IPS-20b (cell line): ENCODE results near the gene FBXO42.
"Not testable (repeated sequence)": the region's sequence is repeated elsewhere in the genome, so short reads cannot be mapped to it uniquely, and the experiment has no call there.

Source experiments
- H3K27ac ChIP-seq: one replicate; pipeline ENCODE4 v1.5.1; 2013; ENCODE audit warnings: low read length
- H3K27me3 ChIP-seq: 2 replicates; pipeline ENCODE4 v1.6.1; 2013; ENCODE audit warnings: mild to moderate bottlenecking, low read length, inconsistent platforms; ENCODE audit not compliant: insufficient read depth
- H3K36me3 ChIP-seq: 2 replicates; pipeline ENCODE4 v1.6.1; 2013; ENCODE audit warnings: low read depth, mild to moderate bottlenecking, inconsistent platforms, low read length, moderate library complexity; ENCODE audit not compliant: insufficient read depth
- H3K4me1 ChIP-seq: 2 replicates; pipeline ENCODE4 v1.6.1; 2013; ENCODE audit warnings: mild to moderate bottlenecking, control low read depth, inconsistent platforms, low read length, moderate library complexity; ENCODE audit not compliant: insufficient read depth
- H3K4me3 ChIP-seq: 2 replicates; pipeline ENCODE4 v1.5.1; 2013; ENCODE audit warnings: mild to moderate bottlenecking, low read length, inconsistent platforms
- H3K9ac ChIP-seq: 2 replicates; pipeline ENCODE4 v1.6.1; 2013; ENCODE audit warnings: low read depth, mild to moderate bottlenecking, inconsistent platforms, low read length, moderate library complexity
- H3K9me3 ChIP-seq: 2 replicates; pipeline ENCODE4 v1.6.1; 2013; ENCODE audit warnings: mild to moderate bottlenecking, low read depth, low read length, inconsistent platforms; ENCODE audit not compliant: insufficient read depth

Gene FBXO42

GRCh38 chr1:16218014-16218673, 134.1 kb downstream of the FBXO42 start:
- Histone ChIP-seq H3K4me3 (peak overlapping the region; percentile 62; the same call in 1 of the 2 replicates), H3K27me3 (peaks cover 30% of the 10 kb centered on the region), H3K4me1 (no peaks in the 10 kb centered on the region), H3K9ac (no peak overlapping the region), H3K36me3 (no peaks in the 10 kb centered on the region), H3K9me3 (no peaks in the 10 kb centered on the region), H3K27ac (no peak overlapping the region)

GRCh38 chr1:16217061-16217785, 135.1 kb downstream of the FBXO42 start:
- Histone ChIP-seq H3K9ac (no peak overlapping the region), H3K27ac (no peak overlapping the region), H3K9me3 (no peaks in the 10 kb centered on the region), H3K27me3 (peaks cover 30% of the 10 kb centered on the region), H3K4me3 (peak overlapping the region; percentile 66), H3K4me1 (peaks cover 7% of the 10 kb centered on the region; the same call in 1 of the 2 replicates), H3K36me3 (no peaks in the 10 kb centered on the region)

GRCh38 chr1:16215882-16216753, 136.2 kb downstream of the FBXO42 start:
- H3K4me1 ChIP-seq, result peaks cover 16% of the 10 kb centered on the region
- H3K27ac ChIP-seq, result no peak overlapping the region
- H3K27me3 ChIP-seq, result peaks cover 21% of the 10 kb centered on the region
- H3K9me3 ChIP-seq, result no peaks in the 10 kb centered on the region
- peak overlapping the region; percentile 66 for H3K4me3 ChIP-seq
- H3K36me3 ChIP-seq, result no peaks in the 10 kb centered on the region
- H3K9ac ChIP-seq, result no peak overlapping the region

- H3K9ac ChIP-seq, H3K9me3 ChIP-seq, H3K4me3 ChIP-seq, H3K36me3 ChIP-seq, H3K27ac ChIP-seq: not testable (repeated sequence)
- H3K4me1 ChIP-seq, result peaks cover 17% of the 10 kb centered on the region
- H3K27me3 ChIP-seq, result peaks cover 21% of the 10 kb centered on the region
Measured at GRCh38 chr1:16215240-16215639, 137.0 kb downstream of the FBXO42 start.

- H3K9me3 ChIP-seq, H3K27ac ChIP-seq, H3K9ac ChIP-seq, H3K36me3 ChIP-seq, H3K4me3 ChIP-seq: not testable (repeated sequence)
- peaks cover 17% of the 10 kb centered on the region for H3K4me1 ChIP-seq
- peaks cover 14% of the 10 kb centered on the region for H3K27me3 ChIP-seq
Measured at GRCh38 chr1:16213544-16213943, 138.7 kb downstream of the FBXO42 start.

GRCh38 chr1:16213013-16213412, 139.3 kb downstream of the FBXO42 start:
- H3K27me3 ChIP-seq, result peaks cover 11% of the 10 kb centered on the region
- no peak overlapping the region for H3K27ac ChIP-seq
- H3K4me1 ChIP-seq, result peaks cover 17% of the 10 kb centered on the region
- no peaks in the 10 kb centered on the region for H3K36me3 ChIP-seq
- peak overlapping the region; percentile 74; the same call in 1 of the 2 replicates for H3K9ac ChIP-seq
- no peaks in the 10 kb centered on the region for H3K9me3 ChIP-seq
- peak overlapping the region; percentile 65; the same call in 1 of the 2 replicates for H3K4me3 ChIP-seq

- peaks cover 17% of the 10 kb centered on the region for H3K4me1 ChIP-seq
- no peaks in the 10 kb centered on the region for H3K9me3 ChIP-seq
- no peaks in the 10 kb centered on the region for H3K36me3 ChIP-seq
- peaks cover 11% of the 10 kb centered on the region for H3K27me3 ChIP-seq
- peak within 1 kb of the TSS; percentile 82 for H3K27ac ChIP-seq
- H3K4me3 ChIP-seq, result peak within 1 kb of the TSS; percentile 65
- peak within 1 kb of the TSS; percentile 74 for H3K9ac ChIP-seq
Measured at GRCh38 chr1:16212251-16212961, 139.9 kb downstream of the FBXO42 start, which contains the start of gene ARHGEF19. Gene ARHGEF19, minus strand, starts transcription at chr1:16212652. Its CDS starts 3,598 bp downstream, at chr1:16209054.

- Histone ChIP-seq H3K4me1 (peaks cover 17% of the 10 kb centered on the region), H3K9me3 (no peaks in the 10 kb centered on the region), H3K27ac (peak overlapping the region; percentile 82), H3K27me3 (peaks cover 6% of the 10 kb centered on the region), H3K36me3 (no peaks in the 10 kb centered on the region), H3K4me3 (peak overlapping the region; percentile 65), H3K9ac (peak overlapping the region; percentile 74; the same call in 1 of the 2 replicates)
Measured at GRCh38 chr1:16211824-16212223, 140.5 kb downstream of the FBXO42 start.

GRCh38 chr1:16210581-16210980, 141.7 kb downstream of the FBXO42 start:
- no peaks in the 10 kb centered on the region for H3K36me3 ChIP-seq

GRCh38 chr1:16209847-16210407, 142.4 kb downstream of the FBXO42 start:
- no peak overlapping the region for H3K27ac ChIP-seq
- H3K4me1 ChIP-seq, result peaks cover 17% of the 10 kb centered on the region
- no peak overlapping the region for H3K4me3 ChIP-seq
- H3K27me3 ChIP-seq, result no peaks in the 10 kb centered on the region; the same call in none of the 2 replicates
- no peaks in the 10 kb centered on the region for H3K9me3 ChIP-seq
- no peaks in the 10 kb centered on the region; the same call in 1 of the 2 replicates for H3K36me3 ChIP-seq
- 0 out of 2 replicates have a peak overlapping the region, but pooled peaks have one; percentile 37 for H3K9ac ChIP-seq

More at GRCh38 chr1:16210581-16210980, 141.7 kb downstream of the FBXO42 start:
- H3K9ac ChIP-seq, result 0 out of 2 replicates have a peak overlapping the region, but pooled peaks have one; percentile 37
- peaks cover 17% of the 10 kb centered on the region for H3K4me1 ChIP-seq
- H3K27me3 ChIP-seq, result no peaks in the 10 kb centered on the region; the same call in none of the 2 replicates
- peak overlapping the region; percentile 47 for H3K4me3 ChIP-seq
- no peaks in the 10 kb centered on the region for H3K9me3 ChIP-seq
- no peak overlapping the region for H3K27ac ChIP-seq
